ENCODE data around the gene SAPCD2.

- TF ChIP-seq YY1 (IDR thresholded peaks at IDR 0.05; ENCODE audit: insufficient read depth, insufficient read length): no peak
- no peak for TF ChIP-seq SUZ12 (IDR thresholded peaks at IDR 0.05; ENCODE audit: extremely low read depth, insufficient read depth, insufficient read length)
These were observed 37.5 kb downstream of the SAPCD2 start for GRCh38 chr9:137032858-137033257.

Measured in NT2/D1 (cell line).